ENCODE data around the gene WDR36.
A peak's percentile ranks its signal among the peaks of the same experiment; 100 is the strongest.

The WDR36 gene

DNA sequence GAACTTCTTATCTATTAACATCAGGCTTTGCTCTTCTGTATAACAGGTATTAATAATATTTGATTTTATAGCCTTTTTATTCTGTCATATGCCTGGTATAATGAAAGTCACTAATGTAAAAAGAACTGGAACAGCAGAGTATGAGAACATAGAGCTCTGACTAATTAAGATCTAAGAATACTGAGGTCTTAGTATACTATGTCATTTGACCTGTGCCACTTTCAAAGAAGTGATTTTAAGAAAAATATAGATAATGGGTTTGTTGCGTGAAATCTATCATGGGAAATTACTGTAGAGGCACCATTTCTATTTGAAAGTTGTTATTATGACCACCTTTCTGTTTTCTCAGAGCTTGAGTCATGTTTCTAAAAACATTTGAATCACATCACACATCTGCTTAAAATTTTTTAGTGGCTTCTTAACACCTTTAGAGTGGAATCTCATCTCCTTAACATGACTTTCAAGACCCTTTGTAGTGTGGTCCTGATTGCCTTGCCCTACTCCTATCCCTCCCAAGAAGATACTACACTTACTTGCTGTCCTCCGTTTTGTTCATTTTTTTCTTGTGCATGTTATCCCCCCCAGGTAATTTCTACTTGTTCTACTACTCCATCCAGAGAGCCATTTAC, 14.3 kb downstream of the WDR36 start:
- DNase-seq (ENCODE audit: low spot score) = no peak

DNA sequence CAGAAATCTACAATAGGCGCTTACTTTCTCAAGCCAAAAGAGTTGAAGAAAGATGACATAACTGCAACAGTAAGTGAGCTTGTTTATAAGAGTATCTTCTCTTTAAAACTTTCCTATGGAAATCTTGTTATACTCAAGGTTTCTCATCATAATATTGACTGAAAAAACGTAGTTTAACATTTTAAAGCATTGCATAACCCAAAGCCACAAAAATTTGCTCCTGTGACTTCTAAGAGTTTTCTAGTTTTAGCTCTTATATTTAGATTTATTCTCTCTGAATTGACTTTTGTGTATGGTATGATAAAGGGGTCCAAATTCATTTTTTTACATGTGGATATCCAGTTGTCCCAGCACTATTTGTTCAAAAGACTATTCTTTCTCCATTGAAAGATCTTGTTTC, 15.2 kb downstream of the WDR36 start:
- DNase-seq (ENCODE audit: low spot score) = no peak

DNA sequence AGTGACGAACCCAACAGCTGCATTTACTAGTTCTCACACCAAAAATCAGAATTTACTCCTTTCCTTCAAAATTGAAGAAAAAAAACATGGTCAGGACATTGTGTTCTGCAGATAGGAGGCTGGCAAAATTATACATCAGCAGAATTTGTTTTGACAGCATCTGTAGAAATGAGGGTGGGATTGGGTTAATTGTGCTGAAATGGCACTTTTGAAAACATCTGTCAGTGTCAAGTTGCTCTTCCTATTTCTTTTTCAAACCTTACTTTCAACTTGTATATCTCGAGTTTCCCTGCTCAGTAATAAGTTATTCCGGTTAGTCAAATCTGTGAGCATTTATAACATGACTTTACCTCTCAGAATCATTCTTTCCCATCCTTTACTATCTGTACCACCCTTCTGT, 19.8 kb downstream of the WDR36 start:
- no peak for DNase-seq (ENCODE audit: low spot score)

GRCh38 chr5:111113678-111114077, 21.5 kb downstream of the WDR36 start:
- no peak for DNase-seq (ENCODE audit: low spot score)

DNA sequence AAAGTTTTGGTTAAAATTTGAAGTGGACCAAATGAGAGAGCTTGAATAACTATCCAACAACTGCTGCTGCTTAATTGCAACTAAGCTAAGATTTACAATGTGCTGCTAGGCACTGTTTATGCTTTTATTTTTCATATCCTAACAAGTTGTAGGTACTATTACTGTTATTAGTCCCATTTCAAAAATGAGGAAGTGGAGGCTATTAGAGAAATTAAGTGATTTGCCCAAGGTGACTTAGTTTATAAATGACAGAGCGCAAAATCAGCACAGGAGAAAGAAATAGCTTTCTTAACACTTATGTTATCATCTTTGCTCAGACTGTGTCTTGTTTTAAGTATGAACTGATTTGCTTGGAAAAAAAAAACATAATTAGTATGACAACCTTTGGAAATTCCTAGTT, 23.1 kb downstream of the WDR36 start:
- DNase-seq (ENCODE audit: low spot score) = no peak

GRCh38 chr5:111116550-111116949, 24.4 kb downstream of the WDR36 start:
- no peak for DNase-seq (ENCODE audit: low spot score)

DNA sequence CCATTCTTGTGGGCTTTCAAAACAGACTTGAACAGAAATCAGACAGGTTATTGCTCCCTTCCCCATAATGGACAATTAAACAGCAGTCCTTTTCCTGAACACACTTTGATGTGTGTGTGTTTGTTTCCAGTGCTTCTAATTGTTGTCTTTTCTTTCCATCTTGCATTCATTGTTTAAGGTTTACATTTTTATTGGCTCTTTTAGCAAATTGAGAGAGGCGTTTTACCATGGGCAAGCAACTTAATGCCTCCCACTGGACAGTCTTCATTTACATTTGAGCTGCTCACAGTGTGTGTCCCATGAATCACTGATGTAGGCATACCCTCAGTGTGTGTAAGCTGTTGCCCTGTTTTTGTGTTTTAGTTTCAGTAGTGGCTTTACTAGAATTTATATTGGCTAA, 25.0 kb downstream of the WDR36 start:
- DNase-seq (ENCODE audit: low spot score) = no peak

GRCh38 chr5:111119221-111119620, 27.1 kb downstream of the WDR36 start:
- DNase-seq (ENCODE audit: low spot score) = no peak

- no peak for DNase-seq (ENCODE audit: low spot score)
These were observed 27.7 kb downstream of the WDR36 start for GRCh38 chr5:111119856-111120255.

- no peak for DNase-seq (ENCODE audit: low spot score)
These were observed 28.8 kb downstream of the WDR36 start for GRCh38 chr5:111120911-111121310.

DNA sequence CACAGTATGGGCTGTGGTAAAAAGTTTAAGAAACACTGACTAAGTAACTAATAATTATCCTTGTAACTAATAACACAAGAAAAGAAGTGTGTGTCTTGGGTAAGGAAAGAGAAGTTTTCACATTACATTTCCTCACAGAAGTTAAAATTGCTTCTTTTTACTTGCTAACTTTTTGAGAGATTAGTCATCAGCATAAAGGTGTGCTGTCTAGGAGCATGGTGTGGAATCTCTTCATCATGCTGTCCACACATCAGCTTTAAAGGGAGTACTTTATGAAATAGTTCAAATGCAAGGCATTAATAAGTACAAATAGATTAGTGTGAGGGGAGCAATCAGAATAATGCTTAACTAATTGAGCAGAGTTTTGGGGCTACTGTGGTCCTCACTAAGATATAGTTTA, 29.8 kb downstream of the WDR36 start:
- no peak for DNase-seq (ENCODE audit: low spot score)

DNA sequence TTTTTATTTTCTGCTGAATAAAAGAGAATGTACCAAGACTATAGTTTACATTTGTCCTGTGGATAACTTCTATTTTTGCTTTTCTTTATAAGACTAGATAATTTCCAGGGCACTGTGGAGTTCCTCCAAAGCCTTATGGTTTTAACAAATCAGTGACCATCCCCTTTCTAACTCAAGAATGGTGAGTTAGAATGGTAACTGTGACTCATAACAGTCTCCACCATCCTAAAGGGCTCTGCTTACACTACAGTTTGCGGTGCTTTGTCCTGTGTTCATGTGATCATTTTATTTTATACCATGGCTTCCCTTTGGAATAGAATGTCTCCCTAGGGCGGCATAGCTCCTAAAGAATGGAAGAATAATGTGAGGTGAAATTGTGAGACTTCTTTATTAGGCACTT, 30.2 kb downstream of the WDR36 start:
- no peak for DNase-seq (ENCODE audit: low spot score)

DNA sequence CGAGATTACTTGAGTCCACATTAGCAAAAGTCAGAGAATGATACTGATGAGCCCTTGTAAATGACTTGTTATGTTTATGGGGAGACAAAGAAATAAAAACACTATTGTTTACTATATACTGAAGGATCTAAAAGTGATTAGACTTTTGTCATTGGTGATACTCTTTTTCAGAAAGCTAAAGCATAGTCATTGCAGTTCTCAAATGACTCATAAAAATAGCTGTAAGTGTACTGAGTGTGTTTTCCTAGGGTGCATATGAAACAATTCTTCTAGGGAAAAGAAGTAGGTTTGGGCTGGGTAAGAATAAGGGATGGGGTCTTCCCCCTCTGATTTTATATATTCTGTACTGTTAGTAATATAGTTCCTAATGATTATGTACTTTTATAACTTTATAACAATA, 32.6 kb downstream of the WDR36 start:
- DNase-seq (ENCODE audit: low spot score) = no peak

DNA sequence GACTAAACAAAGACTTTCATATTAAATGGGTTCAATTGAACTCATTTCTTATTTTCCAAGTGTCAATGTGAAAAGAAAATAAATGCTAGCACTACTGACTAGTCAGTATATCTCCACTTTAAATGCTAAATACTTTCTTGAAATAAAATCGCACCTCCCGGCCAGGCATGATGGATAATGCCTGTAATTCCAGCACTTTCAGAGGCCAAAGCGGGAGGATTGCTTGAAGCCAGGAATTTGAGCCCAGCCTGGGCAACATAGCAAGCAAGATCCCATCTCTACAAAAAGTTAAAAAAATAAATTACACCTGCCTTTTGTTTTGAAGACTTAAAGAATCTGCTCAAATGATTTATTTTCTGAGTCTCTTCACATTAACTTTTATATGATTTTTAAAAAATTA, 34.7 kb downstream of the WDR36 start:
- no peak for DNase-seq (ENCODE audit: low spot score)

- DNase-seq (ENCODE audit: low spot score) = peak; percentile 18
These were observed 35.5 kb downstream of the WDR36 start for GRCh38 chr5:111127453-111128195.

- DNase-seq (ENCODE audit: low spot score) = no peak
These were observed 37.8 kb downstream of the WDR36 start for GRCh38 chr5:111129938-111130337.

GRCh38 chr5:111131356-111131755, 39.2 kb downstream of the WDR36 start:
- DNase-seq (ENCODE audit: low spot score) = no peak

DNA sequence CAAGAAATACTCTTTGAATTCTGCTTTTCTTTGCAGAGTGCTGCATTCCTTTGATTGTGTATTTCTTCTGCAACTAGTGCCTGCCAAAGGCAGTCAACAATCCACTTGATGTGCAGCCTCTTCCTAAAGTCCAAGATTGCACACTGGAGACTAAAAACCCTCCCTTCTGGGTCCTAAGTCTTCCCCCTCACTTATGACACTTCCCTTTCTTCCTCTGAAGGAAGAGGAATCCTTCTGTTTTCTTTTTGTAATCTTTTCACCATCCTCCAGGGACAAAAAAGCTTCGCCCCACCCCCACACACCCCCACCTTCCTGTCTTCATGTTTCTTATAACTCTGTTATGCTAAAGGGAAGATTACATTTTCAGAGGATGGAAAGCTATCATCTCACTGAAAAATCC, 39.9 kb downstream of the WDR36 start:
- no peak for DNase-seq (ENCODE audit: low spot score)

GRCh38 chr5:111132731-111133435, 40.7 kb downstream of the WDR36 start:
- DNase-seq (ENCODE audit: low spot score) = no peak

GRCh38 chr5:111133436-111133751, 41.2 kb downstream of the WDR36 start:
- no peak for DNase-seq (ENCODE audit: low spot score)

GRCh38 chr5:111134087-111134486, 41.9 kb downstream of the WDR36 start:
- no peak for DNase-seq (ENCODE audit: low spot score)

DNA sequence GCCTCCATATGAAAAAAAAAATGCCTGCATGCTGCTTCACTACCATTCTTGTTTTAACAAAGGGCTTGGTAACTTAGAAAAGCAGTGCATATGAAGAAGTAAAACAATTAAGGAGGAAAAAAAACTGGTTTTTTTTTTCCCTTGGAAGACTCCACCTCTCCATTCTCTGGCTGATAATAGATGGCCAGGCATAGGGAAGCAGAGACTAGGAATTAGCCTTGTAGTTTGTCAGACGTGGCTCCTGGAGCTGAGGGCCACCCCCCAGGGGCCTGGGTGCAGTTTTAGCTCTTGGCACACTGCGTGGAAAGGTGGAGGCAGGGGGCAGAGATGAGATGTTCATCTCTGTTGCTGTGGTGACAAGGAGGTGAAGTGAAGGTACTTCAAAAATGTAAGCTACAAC, 42.7 kb downstream of the WDR36 start:
- DNase-seq (ENCODE audit: low spot score) = no peak

- no peak for DNase-seq (ENCODE audit: low spot score)
These were observed 43.2 kb downstream of the WDR36 start for GRCh38 chr5:111135363-111135762.

DNA sequence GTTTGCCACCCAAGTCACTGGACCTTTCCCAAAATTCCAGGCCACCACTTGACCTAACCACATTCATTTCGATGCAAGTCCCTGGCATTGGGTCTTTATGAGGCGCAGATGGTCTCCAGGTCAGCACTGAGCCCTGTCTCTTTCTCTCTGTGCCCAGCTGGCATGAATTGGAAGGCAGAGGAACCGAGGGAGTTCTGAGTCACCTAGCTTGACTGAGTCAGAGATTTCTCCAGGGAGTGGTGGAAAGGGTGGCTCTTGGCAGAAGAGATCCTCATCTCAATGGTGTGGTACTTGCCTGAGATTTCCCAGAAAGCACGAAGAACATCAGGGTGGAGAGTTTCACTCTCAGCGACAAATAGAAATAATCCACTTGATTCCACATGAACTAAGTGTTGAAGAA, 43.8 kb downstream of the WDR36 start:
- DNase-seq (ENCODE audit: low spot score) = peak; percentile 22

Measured in COLO829 (cell line).